GM06990 (cell line): ENCODE data around the gene CCDC82.

Experiments used
- DNase-seq: peaks from one replicate; pipeline ENCODE4 v3.0.0-alpha.2; 2011; ENCODE audit not compliant: insufficient read length; ENCODE audit errors: extremely low read depth
- H3K27me3 ChIP-seq: replicated peaks from 2 replicates; pipeline ENCODE4 v1.6.0; 2011; ENCODE audit warnings: low read length; ENCODE audit not compliant: control insufficient read depth, insufficient read depth
- H3K36me3 ChIP-seq: 2 replicates; pipeline ENCODE4 v1.5.1; 2011; ENCODE audit warnings: low read length; ENCODE audit not compliant: control insufficient read depth, insufficient read depth
- H3K4me3 ChIP-seq: replicated peaks from 2 replicates; pipeline ENCODE4 v1.5.1; 2011; ENCODE audit warnings: low read depth, mild to moderate bottlenecking, control low read depth, low read length
- TF ChIP-seq, protein P1 (sequence below): IDR thresholded peaks from 2 replicates; pipeline ENCODE4 v1.5.1; 2011; ENCODE audit warnings: low read length, control low read depth, mild to moderate bottlenecking, inconsistent platforms; ENCODE audit not compliant: insufficient read depth, poor library complexity, severe bottlenecking

CCDC82 gene

DNA sequence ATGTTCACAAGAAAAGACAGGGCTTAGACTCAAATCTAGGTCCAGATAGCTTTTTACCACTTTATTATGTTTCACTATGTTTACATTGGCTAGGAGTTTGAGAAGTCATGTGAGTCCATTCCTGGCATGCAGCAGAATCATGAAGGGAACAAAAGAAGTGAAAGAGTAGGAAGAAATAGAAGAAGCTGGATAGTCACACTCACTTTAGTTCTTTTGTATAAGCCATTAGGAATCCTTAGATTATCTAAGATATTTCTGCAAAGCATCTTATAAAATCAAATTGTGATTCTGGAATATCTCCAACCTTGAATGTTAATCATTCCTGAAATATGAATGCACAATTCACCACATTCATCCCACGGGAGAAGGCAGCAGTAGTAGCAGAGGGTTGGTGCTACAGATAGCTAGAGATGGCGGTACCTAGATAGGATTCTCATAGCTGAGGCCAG, 78.6 kb downstream of the CCDC82 start:
- H3K4me3 ChIP-seq = no peak overlapping the region
- H3K27me3 ChIP-seq = no peaks in the 10 kb centered on the region
- no peak for DNase-seq
- TF ChIP-seq, protein P1, sequence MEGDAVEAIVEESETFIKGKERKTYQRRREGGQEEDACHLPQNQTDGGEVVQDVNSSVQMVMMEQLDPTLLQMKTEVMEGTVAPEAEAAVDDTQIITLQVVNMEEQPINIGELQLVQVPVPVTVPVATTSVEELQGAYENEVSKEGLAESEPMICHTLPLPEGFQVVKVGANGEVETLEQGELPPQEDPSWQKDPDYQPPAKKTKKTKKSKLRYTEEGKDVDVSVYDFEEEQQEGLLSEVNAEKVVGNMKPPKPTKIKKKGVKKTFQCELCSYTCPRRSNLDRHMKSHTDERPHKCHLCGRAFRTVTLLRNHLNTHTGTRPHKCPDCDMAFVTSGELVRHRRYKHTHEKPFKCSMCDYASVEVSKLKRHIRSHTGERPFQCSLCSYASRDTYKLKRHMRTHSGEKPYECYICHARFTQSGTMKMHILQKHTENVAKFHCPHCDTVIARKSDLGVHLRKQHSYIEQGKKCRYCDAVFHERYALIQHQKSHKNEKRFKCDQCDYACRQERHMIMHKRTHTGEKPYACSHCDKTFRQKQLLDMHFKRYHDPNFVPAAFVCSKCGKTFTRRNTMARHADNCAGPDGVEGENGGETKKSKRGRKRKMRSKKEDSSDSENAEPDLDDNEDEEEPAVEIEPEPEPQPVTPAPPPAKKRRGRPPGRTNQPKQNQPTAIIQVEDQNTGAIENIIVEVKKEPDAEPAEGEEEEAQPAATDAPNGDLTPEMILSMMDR = no peak
- no peaks in the 10 kb centered on the region for H3K36me3 ChIP-seq

DNA sequence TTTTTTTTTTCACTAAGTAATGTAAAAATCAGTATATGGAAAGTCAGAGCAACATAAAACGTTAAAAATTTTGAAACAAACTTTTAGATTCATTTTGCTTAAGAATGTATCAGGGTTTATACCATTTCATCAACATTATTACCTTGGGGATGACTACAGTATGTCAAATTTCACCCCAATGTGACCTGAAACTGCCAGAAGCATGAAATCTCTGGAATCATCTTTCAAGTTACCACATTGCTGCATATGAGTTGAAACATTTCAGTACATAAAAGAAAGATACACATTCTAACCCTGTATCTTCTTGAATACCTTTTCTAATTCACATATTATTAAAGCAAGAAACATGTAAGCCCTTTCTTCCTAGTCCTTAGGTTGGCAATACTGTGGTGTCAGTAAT, 79.5 kb downstream of the CCDC82 start:
- Histone ChIP-seq H3K36me3 (no peaks in the 10 kb centered on the region), H3K27me3 (no peaks in the 10 kb centered on the region), H3K4me3 (no peak overlapping the region)
- no peak for DNase-seq
- TF ChIP-seq, protein P1 = no peak

DNA sequence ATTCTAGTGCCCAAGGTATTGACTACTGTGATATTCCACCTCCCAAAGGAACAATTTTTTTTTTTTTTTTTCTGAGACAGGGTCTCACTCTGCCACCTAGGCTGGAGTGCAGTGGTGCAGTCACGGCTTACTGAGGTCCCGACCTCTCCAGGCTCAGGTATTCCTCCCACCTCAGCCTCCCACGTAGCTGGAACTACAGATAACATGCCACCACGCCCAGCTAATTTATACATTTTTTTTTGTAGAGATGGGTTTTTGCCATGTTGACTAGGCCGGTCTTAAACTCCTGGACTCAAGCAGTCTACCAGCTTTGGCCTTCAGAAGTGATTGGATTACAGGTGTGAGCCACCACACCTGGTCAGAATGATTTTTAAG, 80.1 kb downstream of the CCDC82 start:
- TF ChIP-seq, protein P1 = no peak
- H3K27me3 ChIP-seq = no peaks in the 10 kb centered on the region
- H3K36me3 ChIP-seq = no peaks in the 10 kb centered on the region
- no peak for DNase-seq
- no peak overlapping the region for H3K4me3 ChIP-seq

DNA sequence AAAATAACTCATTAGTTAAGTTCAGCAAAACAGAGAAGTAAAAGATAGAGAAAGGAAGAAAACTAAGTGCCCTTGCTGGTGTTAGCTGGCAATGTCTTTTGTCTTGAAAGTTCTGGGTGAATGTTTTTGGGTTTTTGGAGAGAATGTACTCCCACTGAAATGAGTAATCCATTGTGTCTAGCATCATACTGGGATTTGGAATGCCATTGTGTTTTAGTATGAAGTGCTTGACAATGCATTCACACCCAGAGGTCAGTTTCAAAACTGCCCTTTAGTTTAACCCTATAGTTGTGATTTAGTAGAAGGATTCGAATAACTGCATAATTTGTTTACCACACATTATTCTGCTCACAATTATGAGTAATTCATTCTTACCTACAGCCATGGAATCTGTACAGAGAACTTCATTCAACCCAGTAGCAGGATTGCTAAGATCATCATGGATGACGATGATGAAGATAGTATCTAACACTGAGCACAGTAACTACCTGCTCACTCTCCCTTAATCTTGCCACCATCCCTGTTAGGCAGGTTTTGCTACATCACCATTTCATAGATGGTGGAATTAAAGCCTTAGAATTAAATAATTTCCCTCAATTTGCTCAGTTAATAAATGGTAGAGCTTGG, 80.6 kb downstream of the CCDC82 start:
- Histone ChIP-seq H3K4me3 (no peak overlapping the region), H3K27me3 (no peaks in the 10 kb centered on the region), H3K36me3 (no peaks in the 10 kb centered on the region)
- DNase-seq = no peak
- TF ChIP-seq, protein P1 = no peak

DNA sequence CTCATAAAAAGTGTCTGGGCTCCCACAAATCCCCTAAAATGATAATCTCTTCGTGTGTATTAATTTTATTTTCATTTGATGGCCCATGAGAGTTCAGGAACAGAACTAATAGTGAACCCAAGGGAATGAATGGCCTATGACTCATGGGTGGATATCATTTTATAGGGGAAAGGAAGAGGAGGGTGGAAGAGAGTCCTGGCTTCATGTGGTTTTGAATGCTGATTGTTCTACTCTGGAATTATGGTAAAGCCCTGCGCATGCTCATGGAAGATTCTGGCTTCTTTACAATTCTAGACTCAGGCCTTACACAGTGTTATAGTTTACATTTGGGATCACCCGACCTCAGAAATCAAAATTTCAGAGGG, 82.0 kb downstream of the CCDC82 start:
- no peak overlapping the region for H3K4me3 ChIP-seq
- TF ChIP-seq, protein P1 = no peak
- DNase-seq = no peak
- no peaks in the 10 kb centered on the region for H3K36me3 ChIP-seq
- no peaks in the 10 kb centered on the region for H3K27me3 ChIP-seq
